K562 (cell line): ENCODE results near the gene ATG4D. TPM values are rescaled to one million over a fixed set of nuclear protein-coding genes. Genes with fewer than 3 reads are reported as not detected.

Experiments used
- CHD7 ChIP-seq: fragments of 200-600 bp; sonication (generic); IDR thresholded peaks from one replicate; pipeline ENCODE4 v1.6.1; 2012; ENCODE audit warnings: mild to moderate bottlenecking, low read depth, low read length, inconsistent platforms
- DMBX1 ChIP-seq: fragments of 250-450 bp; sonication (Bioruptor Pico); IDR thresholded peaks from 2 replicates; pipeline ENCODE4 v1.8.0; 2022; ENCODE audit warnings: inconsistent platforms, mild to moderate bottlenecking, moderate library complexity, borderline replicate concordance
- FOXJ3 ChIP-seq: sonication (generic); formaldehyde crosslinking; IDR thresholded peaks from 2 replicates; pipeline ENCODE4 v1.4.0; 2020; ENCODE audit warnings: mild to moderate bottlenecking, missing genetic modification reagents
- IFI16 ChIP-seq: fragments of 250-450 bp; sonication (Bioruptor Pico); IDR thresholded peaks from 2 replicates; pipeline ENCODE4 v2.1.2; 2022; ENCODE audit warnings: mild to moderate bottlenecking, inconsistent platforms
- KHSRP ChIP-seq: fragments of 450-650 bp; IDR thresholded peaks from 2 replicates; pipeline ENCODE4 v1.6.1; 2017
- NR2F6 ChIP-seq: fragments of 450-650 bp; formaldehyde crosslinking; IDR thresholded peaks from 2 replicates; pipeline ENCODE4 v1.4.0; 2020; ENCODE audit warnings: mild to moderate bottlenecking
- POLR2B ChIP-seq: fragments of 450-650 bp; IDR thresholded peaks from 2 replicates; pipeline ENCODE4 v1.6.1; 2018; ENCODE audit warnings: low read depth; ENCODE audit not compliant: partially characterized antibody
- TCF7 ChIP-seq: sonication (generic); IDR thresholded peaks from 2 replicates; pipeline ENCODE4 v1.6.1; 2016; ENCODE audit warnings: antibody characterized with exemption, borderline replicate concordance
- THRA ChIP-seq: fragments of 450-650 bp; IDR thresholded peaks from 2 replicates; pipeline ENCODE4 v1.6.1; 2017; ENCODE audit warnings: mild to moderate bottlenecking, moderate library complexity
- ZNF217 ChIP-seq: sonication (generic); formaldehyde crosslinking; IDR thresholded peaks from 2 replicates; pipeline ENCODE4 v1.8.0; 2022; ENCODE audit warnings: mild to moderate bottlenecking, missing genetic modification reagents
- ZNF232 ChIP-seq: sonication (generic); formaldehyde crosslinking; IDR thresholded peaks from 2 replicates; pipeline ENCODE4 v1.8.0; 2022; ENCODE audit warnings: mild to moderate bottlenecking, missing genetic modification reagents
- ZNF398 ChIP-seq: fragments of 250-450 bp; sonication (Bioruptor Pico); IDR thresholded peaks from 2 replicates; pipeline ENCODE4 v1.8.0; 2021; ENCODE audit warnings: moderate library complexity, mild to moderate bottlenecking, inconsistent platforms
- polyA plus RNA-seq, 8 experiments: library from polyadenylated mRNA; depleted of rRNA in 4 of 8; stranded (reverse) in 5 of 8; unstranded in 3 of 8; fragments of >200 nt; fragmentation: Nextera tagmentation in 2 of 8; fragmentation: Illumina TruSeq in 1 of 8; extraction: Ambion mirVana in 2 of 8; extraction: Trizol in 1 of 8; gene quantifications; 2 replicates each; pipeline versions ENCODE4 v1.2.1 to v1.2.3, GENCODE V29; 2011 to 2014; ENCODE audit warnings: inconsistent platforms in 1 of 8, missing spikeins in 1 of 8
- total RNA-seq, 7 experiments: library from RNA; depleted of rRNA in 6 of 7; stranded (reverse); fragments of >200 nt in 6 of 7; fragmentation: Illumina TruSeq in 2 of 7; extraction: Trizol in 2 of 7; gene quantifications; 2 replicates each; pipeline versions ENCODE4 v1.2.1 to v1.2.3, GENCODE V29; 2011 to 2021; ENCODE audit warnings: low replicate concordance in 1 of 7
- TF ChIP-seq, protein P1 (sequence below): conservative IDR thresholded peaks from 2 replicates; pipeline ENCODE4 v1.6.1; 2011; ENCODE audit warnings: low read depth, mild to moderate bottlenecking, low read length; ENCODE audit not compliant: control insufficient read depth

The ATG4D gene
- total and polyA plus RNA-seq, 9 of the 15 experiments (the other 6 are each of a cell fraction or from before 2014, with no cell fraction given) = 0.51 to 66.1 (median 22.9) TPM

DNA sequence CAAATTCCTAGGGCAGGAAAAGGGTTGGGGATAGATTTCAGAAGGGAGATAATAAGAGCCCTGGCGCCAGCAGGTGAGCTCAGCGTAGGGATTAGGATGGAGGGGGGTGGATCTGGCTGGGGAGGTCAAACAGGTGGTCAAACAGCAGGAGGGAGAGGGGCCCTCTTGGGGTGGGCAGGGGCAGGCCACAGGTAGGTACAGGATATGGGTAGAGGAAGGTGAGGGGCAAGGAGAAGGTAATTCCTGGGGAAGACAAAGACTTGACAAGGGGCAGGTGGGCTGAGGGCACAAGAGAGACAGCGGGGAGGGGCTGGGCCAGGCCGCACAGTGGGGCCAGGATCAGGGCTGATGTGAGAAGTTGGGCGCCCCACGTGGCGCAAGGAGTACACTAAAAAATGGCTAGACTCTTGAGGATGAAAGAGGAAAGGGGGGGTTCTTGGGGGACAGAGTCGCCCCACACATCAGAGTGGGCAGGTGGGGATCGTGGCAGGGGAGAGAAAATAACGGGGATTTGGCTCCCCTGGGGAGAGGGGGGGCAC lies 21.4 kb downstream of the ATG4D start (continued):
- TF ChIP-seq DMBX1 (CRISPR knock-in tag) (no peak), THRA (no peak), IFI16 (no peak), TCF7 (no peak), NR2F6 (CRISPR knock-in tag) (no peak), FOXJ3 (no peak), ZNF217 (CRISPR knock-in tag) (no peak), POLR2B (no peak), CHD7 (no peak), KHSRP (no peak), ZNF398 (CRISPR knock-in tag) (no peak), ZNF232 (no peak)
- TF ChIP-seq, protein P1, sequence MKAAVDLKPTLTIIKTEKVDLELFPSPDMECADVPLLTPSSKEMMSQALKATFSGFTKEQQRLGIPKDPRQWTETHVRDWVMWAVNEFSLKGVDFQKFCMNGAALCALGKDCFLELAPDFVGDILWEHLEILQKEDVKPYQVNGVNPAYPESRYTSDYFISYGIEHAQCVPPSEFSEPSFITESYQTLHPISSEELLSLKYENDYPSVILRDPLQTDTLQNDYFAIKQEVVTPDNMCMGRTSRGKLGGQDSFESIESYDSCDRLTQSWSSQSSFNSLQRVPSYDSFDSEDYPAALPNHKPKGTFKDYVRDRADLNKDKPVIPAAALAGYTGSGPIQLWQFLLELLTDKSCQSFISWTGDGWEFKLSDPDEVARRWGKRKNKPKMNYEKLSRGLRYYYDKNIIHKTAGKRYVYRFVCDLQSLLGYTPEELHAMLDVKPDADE = 0 out of 2 replicates have a peak, but pooled peaks have one; percentile 37
